SU-DHL-6 (cell line): ENCODE data around the gene SLC43A3.

Source experiments
- CTCF ChIP-seq: fragments of 200-600 bp; sonication (generic); IDR thresholded peaks from one replicate; pipeline ENCODE4 v1.5.1; 2017; ENCODE audit warnings: antibody characterized with exemption, mild to moderate bottlenecking, low read length, moderate library complexity; ENCODE audit not compliant: insufficient read depth, poor library complexity, severe bottlenecking
- EZH2phosphoT487 ChIP-seq: fragments of 200-600 bp; sonication (generic), shearing (Covaris generic); conservative IDR thresholded peaks from 2 replicates; pipeline ENCODE4 v1.6.1; 2018; ENCODE audit warnings: mild to moderate bottlenecking, antibody characterized with exemption, low read length, moderate library complexity, mixed read lengths

- TF ChIP-seq CTCF (no peak), EZH2phosphoT487 (no peak)
Observed at GRCh38 chr11:57440744-57441414, 14.0 kb upstream of the SLC43A3 start.
